Stimulated activated CD4-positive, alpha-beta T cell treated with anti-CD3 and anti-CD28 coated beads, Interleukin-12 subunit alpha, Interleukin-12 subunit beta, amount 100 ng/mL, for 4 hours (primary cell): ENCODE measurements around the gene HOXD12.

ENCODE experiments used
- DNase-seq: peaks from one replicate; pipeline ENCODE4 v3.0.0-alpha.2; 2020

Gene HOXD12

DNA sequence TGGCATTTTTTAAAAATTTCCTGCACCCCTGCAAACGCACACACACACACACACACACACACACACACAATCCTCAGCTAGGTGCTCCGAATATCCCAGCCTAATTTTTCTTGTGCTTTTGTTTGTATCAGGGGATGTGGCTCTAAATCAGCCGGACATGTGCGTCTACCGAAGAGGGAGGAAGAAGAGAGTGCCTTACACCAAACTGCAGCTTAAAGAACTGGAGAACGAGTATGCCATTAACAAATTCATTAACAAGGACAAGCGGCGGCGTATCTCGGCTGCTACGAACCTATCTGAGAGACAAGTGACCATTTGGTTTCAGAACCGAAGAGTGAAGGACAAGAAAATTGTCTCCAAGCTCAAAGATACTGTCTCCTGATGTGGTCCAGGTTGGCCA, 5.2 kb upstream of the HOXD12 start:
- no peak for DNase-seq

DNA sequence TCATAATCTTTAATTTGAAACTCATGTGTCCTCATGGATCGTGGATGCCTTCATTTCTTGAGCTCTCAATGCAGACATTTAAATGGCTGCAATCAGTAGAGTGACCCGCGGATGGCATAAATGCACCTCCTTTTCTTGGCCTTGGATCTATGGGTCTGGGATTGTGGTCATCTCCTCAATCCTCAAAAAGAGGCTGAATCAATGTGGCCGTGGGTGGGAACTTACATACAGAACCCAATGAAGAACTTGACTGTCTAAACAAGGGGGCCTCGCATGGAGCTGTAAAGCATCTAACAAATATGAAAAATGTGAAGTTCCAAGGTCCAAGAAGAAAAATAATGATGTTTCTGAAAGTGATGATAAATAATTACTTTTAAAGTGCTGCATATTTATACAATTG, 4.2 kb upstream of the HOXD12 start:
- DNase-seq: no peak

DNA sequence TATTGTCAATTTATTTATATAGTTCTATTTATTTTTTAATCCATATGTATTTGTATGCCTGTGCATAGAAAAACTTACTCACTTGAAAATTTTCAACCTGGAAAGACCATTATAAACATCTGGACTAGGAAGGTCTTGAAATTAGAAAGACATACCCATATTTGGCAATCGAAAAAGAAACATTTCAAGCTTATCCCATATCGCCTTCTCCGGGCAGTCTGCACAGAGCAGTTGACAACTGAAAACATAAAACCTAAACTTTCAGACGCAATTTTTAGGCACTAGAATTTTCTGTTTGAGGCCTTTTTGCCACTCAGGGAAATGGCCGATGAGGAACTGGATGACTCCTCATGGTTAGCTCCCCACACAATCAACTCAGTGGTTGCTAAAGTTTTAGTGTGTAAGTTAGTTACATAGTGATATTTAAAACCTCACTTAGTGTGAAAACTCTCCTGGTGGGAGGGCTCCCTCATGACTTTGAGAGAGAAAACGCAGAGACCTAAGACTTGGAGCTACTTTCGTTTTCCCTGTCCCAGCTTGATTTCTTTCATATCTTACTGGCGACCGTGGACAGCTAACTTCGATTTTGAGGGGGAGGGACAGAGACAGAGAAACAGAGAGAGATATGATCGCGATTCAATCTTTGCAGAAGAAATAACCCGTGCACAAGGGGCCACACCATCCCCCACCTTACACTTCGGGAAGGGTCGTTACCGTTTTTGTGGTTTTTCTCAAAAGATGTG, 3.2 kb upstream of the HOXD12 start:
- no peak for DNase-seq

DNA sequence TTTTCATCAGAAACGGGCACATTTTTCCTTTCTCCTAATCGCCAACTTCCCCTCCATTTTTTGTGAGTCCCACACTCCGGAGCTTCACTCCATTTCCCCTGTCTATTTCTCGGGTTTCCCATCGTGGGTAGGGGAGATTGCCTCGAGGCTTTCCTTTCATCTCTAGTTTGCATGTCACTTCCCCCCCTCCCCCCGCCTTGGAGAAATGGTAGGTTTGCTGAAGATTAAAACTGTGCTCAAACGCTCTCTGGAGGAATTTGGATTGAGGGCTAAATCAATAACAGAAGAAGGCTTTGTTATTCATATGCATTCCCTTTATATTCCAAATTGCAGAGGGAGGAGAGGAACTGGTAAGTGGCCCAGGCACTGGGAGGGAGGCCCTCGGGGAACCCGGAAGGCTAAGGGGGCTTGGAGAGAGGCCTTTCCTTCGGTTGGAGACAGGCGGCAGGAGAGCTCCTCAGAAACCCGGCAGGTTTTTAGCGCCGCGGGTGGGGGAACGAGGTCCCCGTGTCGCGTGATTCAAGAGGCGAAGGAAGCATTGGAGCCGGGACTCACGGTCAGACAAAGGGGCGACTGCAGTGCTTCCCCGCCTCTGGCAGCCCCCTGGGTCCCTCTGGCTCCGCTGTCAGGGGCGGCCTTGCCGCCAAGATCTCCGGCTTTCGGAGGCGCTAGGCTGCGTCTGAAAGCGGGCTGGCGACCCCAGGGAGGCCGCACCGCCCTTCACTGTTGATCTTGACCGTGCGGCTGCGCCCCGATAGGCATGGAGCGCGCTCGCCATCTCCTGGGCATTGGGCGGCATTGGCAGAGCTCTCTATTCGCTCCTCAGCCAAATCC, 2.4 kb upstream of the HOXD12 start:
- DNase-seq: peak; percentile 59

DNA sequence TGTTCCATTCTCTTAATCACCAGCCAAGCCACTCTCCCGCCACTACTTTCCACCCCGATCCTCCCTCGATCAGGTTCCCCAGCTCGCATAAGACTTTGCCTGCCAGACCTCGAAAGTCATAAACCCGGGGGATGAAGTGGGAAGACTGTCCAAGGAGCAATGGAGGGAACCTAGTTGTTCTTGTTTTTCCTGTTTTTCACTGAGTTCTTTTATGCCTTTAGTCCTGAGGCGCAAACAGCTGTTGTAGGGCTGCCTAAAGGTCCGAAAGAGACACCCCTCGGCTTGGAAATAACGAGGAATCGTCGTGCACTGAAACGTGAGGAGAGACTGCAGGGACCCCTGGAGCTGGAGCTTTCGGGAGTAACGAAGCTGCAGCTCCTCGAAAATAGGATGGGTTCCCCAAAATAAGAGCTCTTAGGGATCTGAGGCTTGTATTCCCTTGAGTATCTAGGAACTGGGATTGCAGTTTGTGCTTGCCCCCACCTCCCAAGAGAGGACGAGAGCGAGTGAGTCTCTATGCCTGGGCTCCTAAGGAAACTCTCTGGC, 1.7 kb upstream of the HOXD12 start:
- no peak for DNase-seq

GRCh38 chr2:176098366-176099158, 1.0 kb upstream of the HOXD12 start:
- no peak for DNase-seq

- no peak for DNase-seq
Observed at GRCh38 chr2:176099159-176099727, 352 bp upstream of the HOXD12 start.

- no peak for DNase-seq
Observed at GRCh38 chr2:176100547-176101140, 1.0 kb downstream of the HOXD12 start.

GRCh38 chr2:176101216-176101830, 1.7 kb downstream of the HOXD12 start:
- DNase-seq: no peak

GRCh38 chr2:176101842-176102241, 2.2 kb downstream of the HOXD12 start:
- no peak for DNase-seq

DNA sequence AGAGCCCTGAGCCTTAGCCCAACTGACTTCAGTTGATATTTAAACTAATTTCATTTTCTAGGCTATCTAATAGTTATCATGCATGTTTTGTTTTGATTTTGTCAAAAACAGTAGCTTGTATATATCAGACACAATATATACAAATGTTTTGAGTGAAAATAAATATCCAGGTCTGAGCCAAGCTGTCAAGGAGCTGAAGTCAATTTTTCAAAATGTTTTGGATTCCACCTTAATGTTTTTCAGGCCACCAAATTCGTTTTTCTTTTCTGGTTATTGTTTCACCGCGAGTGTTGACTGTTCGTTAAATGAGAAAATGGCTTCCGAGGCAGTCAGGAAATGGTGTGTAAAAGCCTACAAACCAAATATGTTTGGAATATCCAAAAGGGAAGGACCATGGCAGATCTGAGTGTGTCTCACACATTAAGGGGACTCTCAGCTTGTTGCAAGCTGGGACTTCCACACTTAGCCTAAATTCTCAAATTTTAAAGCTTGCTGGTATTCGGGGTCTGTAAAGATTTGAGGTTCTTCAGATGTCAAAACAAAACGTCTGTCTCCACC, 2.8 kb downstream of the HOXD12 start:
- no peak for DNase-seq

DNA sequence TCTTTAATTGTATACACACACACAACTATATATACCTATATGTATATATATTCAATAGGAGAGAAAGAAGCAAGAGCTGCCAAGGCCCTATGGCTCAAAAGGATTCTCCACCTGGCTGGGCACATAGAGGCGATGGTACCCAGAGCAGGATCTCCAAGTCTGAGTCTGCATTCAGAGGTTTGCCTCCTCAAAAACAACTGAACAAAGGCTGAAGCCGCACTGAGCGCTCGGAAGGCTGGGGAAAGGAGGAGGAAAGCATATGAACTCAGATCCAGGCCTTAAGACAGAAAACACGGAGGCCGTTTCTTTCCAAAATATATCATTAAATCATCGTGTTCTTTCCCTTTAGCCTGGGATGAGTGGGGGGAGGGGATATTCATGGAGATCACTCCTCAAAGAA, 3.6 kb downstream of the HOXD12 start:
- DNase-seq: no peak

DNA sequence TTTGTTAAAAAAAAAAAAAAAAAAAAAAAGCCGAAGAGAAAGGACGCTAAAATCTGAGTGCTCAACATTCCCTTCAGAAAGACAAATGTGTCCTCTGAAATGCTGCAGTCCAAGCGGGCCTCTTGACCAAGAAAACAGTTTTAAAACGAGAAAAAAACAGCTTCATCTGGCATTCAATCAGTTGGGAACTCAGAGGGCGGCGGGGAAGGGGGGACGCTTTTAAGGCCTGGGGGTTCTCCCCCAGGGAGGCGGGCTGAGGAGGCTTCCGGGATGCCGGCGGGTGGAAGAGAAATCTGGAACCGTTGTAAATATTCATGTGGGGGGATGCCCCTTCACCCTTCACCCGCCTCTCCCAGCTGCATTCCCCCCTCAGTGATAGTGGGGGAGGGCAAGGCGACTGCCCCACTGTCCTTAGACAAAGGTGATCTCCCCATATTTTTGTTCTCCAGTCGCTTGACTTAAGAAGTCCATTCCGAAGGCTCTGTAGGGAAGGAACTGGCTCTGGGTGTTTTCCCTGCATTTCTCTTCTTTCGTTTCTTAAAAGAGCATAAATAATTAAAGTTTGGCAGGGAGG, 4.2 kb downstream of the HOXD12 start:
- DNase-seq: no peak

DNA sequence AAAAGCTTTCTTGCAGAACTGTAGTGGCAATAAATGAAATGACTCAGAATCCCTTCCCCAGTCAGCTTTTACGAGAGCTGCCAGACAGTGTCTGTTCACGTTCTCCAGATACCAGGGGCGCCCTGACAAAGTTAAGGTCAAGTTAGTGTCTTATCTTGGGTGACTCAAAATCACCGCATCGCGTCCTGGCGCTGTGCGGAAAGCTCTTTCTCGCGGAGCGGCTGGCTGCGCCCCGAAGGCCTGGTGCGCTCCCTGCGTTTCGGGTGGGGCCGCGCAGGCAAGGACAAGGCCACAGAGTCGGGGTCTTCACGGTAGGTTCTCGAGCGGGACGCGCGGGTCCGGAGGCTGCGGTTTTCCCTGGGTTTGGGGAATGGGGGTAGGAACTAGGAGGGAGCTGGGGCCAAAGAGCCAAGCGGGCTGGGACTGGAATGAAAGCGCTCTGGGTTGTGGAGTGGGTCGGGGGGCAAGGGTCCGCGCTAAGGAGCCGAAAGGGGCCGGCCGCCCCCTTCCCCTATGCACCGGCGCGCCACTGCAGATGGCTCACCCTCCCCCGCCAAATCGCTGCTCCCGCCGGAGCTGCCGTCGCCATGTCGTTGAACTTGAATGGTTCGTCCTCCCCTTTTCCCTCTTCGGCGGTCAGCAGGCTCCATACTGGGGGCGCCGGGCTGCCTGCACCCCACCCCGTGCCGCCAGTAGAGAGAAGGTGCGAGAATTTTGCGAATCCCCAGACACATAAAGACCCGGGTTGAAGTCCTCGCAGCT, 4.9 kb downstream of the HOXD12 start:
- DNase-seq: no peak

DNA sequence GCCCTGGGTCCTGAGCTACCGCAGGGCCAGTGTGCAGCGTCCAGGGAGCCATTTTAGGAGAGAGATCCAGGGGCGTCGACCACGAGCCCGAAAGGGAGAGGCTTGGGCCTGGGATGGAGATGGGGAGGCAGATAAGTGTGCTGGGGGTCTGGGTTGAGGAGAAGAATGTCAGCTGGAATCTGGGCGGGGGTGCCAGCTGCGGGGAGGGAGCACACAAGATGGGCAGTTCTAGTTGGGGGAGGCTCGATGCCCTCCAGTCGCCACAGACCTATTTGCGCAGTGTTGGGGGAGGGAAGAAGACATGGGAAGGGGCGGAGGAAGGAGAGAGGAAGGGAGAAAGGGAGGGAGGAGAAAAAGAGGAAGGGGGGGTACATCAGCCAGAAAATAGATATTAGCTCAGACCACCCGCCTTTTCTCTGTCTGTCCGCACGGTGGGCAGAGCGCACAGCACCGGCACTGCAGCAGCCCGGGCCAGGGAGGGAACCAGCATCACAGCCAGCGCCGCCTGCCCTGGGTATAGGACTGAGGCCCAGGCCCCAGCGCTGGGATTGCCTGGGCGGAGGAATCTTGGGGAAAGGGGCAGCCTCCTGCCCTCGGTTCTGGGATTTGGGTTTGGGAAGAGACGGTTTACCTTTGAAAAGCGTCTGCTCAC, 5.6 kb downstream of the HOXD12 start:
- DNase-seq: no peak

GRCh38 chr2:176105730-176106580, 6.4 kb downstream of the HOXD12 start:
- no peak for DNase-seq

DNA sequence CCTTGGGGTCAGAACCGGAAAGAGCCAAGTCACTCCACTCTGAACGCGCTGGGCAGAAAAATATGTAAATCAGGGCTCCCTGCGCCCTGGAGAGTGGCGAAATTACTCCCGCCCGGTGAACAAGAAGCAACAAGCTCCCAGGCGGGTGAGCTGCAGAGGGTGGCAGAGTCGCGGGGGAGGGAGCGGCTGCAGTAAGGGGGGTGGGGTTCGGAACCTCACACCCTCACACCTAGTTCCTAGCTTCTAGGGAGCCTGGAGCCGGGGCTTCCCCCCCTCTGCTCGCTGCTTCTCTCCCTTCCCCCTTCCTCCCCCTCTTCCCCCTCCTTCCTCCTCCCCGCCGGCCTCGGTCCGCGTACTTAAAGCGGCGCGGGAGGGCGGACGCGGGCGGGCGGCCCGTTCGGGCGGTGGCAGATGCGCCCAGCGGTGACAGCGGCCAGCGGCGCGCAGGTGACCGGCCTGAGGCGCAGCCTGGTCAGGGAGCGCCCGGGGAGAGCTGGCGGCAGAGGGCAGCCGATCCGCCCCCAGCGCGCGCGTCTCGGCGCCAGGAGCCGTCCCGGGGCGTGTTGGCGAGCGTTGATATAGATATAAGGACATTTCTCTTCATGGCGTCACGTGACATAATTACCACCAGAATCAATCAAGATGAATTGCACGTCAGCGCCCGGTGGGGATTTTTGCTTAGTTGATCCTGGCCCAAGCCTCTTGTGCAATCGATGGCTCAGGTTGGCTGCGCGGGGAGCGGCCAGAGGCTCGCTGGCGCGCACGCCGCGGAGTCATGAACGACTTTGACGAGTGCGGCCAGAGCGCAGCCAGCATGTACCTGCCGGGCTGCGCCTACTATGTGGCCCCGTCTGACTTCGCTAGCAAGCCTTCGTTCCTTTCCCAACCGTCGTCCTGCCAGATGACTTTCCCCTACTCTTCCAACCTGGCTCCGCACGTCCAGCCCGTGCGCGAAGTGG, 7.3 kb downstream of the HOXD12 start, which contains the start of gene HOXD11:
HOXD11 (plus strand) TSS at position 700 of the 959 bp plus-strand sequence; CDS start at position 776, 76 bp downstream.
- no peak for DNase-seq
